CD14-positive monocyte (primary cell): ENCODE data around the gene PHC2. TPM values are rescaled to one million over a fixed set of nuclear protein-coding genes. Genes with fewer than 3 reads are reported as not detected.

Source experiments
- DNase-seq, 3 donors: peaks; one replicate each; pipeline ENCODE4 v3.0.0-alpha.2; 2011 to 2022
- H2AFZ ChIP-seq: 2 replicates; pipeline ENCODE4 v1.6.0; 2012; ENCODE audit warnings: mild to moderate bottlenecking, low read depth, low read length, inconsistent platforms; ENCODE audit not compliant: insufficient read depth, poor library complexity, severe bottlenecking
- H3K27ac ChIP-seq, 2 donors: 1 replicate in 1 of 2; 2 replicates in 1 of 2; pipeline ENCODE4 v1.5.1; 2012 to 2013; ENCODE audit warnings: low read length in 2 of 2, control low read depth in 1 of 2, inconsistent platforms in 1 of 2, low read depth in 1 of 2, mild to moderate bottlenecking in 1 of 2
- H3K27me3 ChIP-seq, 2 donors: one replicate each; pipeline versions ENCODE4 v1.6.0 to v1.6.1; 2011 to 2013; ENCODE audit warnings: low read length in 2 of 2; ENCODE audit not compliant: control insufficient read depth in 2 of 2, insufficient read depth in 2 of 2
- H3K36me3 ChIP-seq, 2 donors: replicated peaks in 1 of 2; 1 replicate in 1 of 2; 2 replicates in 1 of 2; pipeline versions ENCODE4 v1.5.1 to v1.6.1; 2012 to 2013; ENCODE audit warnings: low read length in 2 of 2, control low read depth in 1 of 2, inconsistent platforms in 1 of 2, mild to moderate bottlenecking in 1 of 2; ENCODE audit not compliant: insufficient read depth in 2 of 2, control insufficient read depth in 1 of 2
- H3K4me1 ChIP-seq, 2 donors: 1 replicate in 1 of 2; 2 replicates in 1 of 2; pipeline versions ENCODE4 v1.5.1 to v1.6.1; 2012 to 2013; ENCODE audit warnings: low read length in 2 of 2, control low read depth in 1 of 2, inconsistent platforms in 1 of 2, mild to moderate bottlenecking in 1 of 2, moderate library complexity in 1 of 2; ENCODE audit not compliant: insufficient read depth in 2 of 2, control insufficient read depth in 1 of 2
- H3K4me2 ChIP-seq: replicated peaks from 2 replicates; pipeline ENCODE3; 2012; ENCODE audit warnings: low read length, moderate library complexity, mild to moderate bottlenecking; ENCODE audit not compliant: poor library complexity, severe bottlenecking; ENCODE audit errors: extremely low read depth
- H3K4me3 ChIP-seq, 3 experiments: fragments of 200-600 bp in 1 of 3; sonication (generic) in 1 of 3; replicated peaks in 1 of 3; 1 replicate in 2 of 3; 2 replicates in 1 of 3; pipeline ENCODE4 v1.5.1; 2011 to 2013; ENCODE audit warnings: low read length in 3 of 3, mild to moderate bottlenecking in 3 of 3, control low read depth in 2 of 3, low read depth in 2 of 3, inconsistent platforms in 1 of 3, moderate library complexity in 1 of 3
- H3K79me2 ChIP-seq: 2 replicates; pipeline ENCODE4 v1.6.0; 2012; ENCODE audit warnings: mild to moderate bottlenecking, control low read depth, inconsistent platforms, low read length, moderate library complexity; ENCODE audit not compliant: insufficient read depth
- H3K9ac ChIP-seq: 2 replicates; pipeline ENCODE4 v1.6.0; 2017; ENCODE audit warnings: low read length, mild to moderate bottlenecking; ENCODE audit not compliant: insufficient read depth, poor library complexity, severe bottlenecking
- H3K9me3 ChIP-seq, 2 donors: replicated peaks in 1 of 2; 1 replicate in 1 of 2; 2 replicates in 1 of 2; pipeline versions ENCODE4 v1.5.1 to v1.6.1; 2012 to 2013; ENCODE audit warnings: low read length in 2 of 2, control low read depth in 1 of 2; ENCODE audit not compliant: control insufficient read depth in 1 of 2, insufficient read depth in 1 of 2
- H4K20me1 ChIP-seq: 2 replicates; pipeline ENCODE4 v1.6.0; 2012; ENCODE audit warnings: mild to moderate bottlenecking, low read length, control low read depth, moderate library complexity; ENCODE audit not compliant: insufficient read depth
- H3K27ac Mint-ChIP-seq, 7 donors: one replicate each; pipeline ENCODE4 v1.8.0; 2020; ENCODE audit warnings: mild to moderate bottlenecking in 7 of 7, mixed read lengths in 7 of 7, moderate library complexity in 6 of 7, inconsistent platforms in 2 of 7
- H3K27me3 Mint-ChIP-seq, 3 donors: one replicate each; pipeline ENCODE4 v1.8.0; 2021 to 2022; ENCODE audit warnings: low read depth in 3 of 3, mild to moderate bottlenecking in 3 of 3, mixed read lengths in 3 of 3, moderate library complexity in 3 of 3, inconsistent platforms in 1 of 3
- H3K36me3 Mint-ChIP-seq, 2 donors: one replicate each; pipeline ENCODE4 v1.8.0; 2020; ENCODE audit warnings: mixed read lengths in 2 of 2, inconsistent platforms in 1 of 2, mild to moderate bottlenecking in 1 of 2
- H3K4me1 Mint-ChIP-seq: one replicate; pipeline ENCODE4 v1.8.0; 2020; ENCODE audit warnings: mild to moderate bottlenecking, mixed read lengths
- H3K4me3 Mint-ChIP-seq, 2 donors: one replicate each; pipeline ENCODE4 v1.8.0; 2020; ENCODE audit warnings: mild to moderate bottlenecking in 2 of 2, mixed read lengths in 2 of 2, moderate library complexity in 1 of 2
- H3K9me3 Mint-ChIP-seq, 7 donors: one replicate each; pipeline ENCODE4 v1.8.0; 2020 to 2022; ENCODE audit warnings: mixed read lengths in 7 of 7, mild to moderate bottlenecking in 6 of 7, moderate library complexity in 6 of 7, inconsistent platforms in 2 of 7
- WGBS: methylation state at CpG from one replicate; pipeline ENCODE4 v1.1.5; 2013; ENCODE audit warnings: missing lambda C conversion rate; ENCODE audit not compliant: insufficient coverage; 5-methylcytosine and 5-hydroxymethylcytosine counted together
- intact Hi-C, 2 donors: fragments of 100-400 bp; cut with micrococcal nuclease; formaldehyde crosslinking; loops; one replicate each; pipeline versions ENCODE4 v1.15.0 to v1.15.1; 2023
- polyA plus RNA-seq, 3 donors: library from polyadenylated mRNA; depleted of rRNA in 1 of 3; unstranded in 2 of 3; stranded (reverse) in 1 of 3; fragments of 300-500 nt in 2 of 3; fragments of >200 nt in 1 of 3; fragmentation: Illumina TruSeq in 2 of 3; gene quantifications; 1 replicate in 2 of 3; 2 replicates in 1 of 3; pipeline ENCODE4 v1.2.3, GENCODE V29; 2012 to 2021
- TF ChIP-seq, protein P1 (sequence below): fragments of 200-600 bp; IDR thresholded peaks from one replicate; pipeline ENCODE4 v1.8.0; 2022; ENCODE audit warnings: antibody characterized with exemption, mild to moderate bottlenecking

Gene PHC2
- polyA plus RNA-seq, 3 donors = 18.9 to 85.3 (median 53.1) TPM

DNA sequence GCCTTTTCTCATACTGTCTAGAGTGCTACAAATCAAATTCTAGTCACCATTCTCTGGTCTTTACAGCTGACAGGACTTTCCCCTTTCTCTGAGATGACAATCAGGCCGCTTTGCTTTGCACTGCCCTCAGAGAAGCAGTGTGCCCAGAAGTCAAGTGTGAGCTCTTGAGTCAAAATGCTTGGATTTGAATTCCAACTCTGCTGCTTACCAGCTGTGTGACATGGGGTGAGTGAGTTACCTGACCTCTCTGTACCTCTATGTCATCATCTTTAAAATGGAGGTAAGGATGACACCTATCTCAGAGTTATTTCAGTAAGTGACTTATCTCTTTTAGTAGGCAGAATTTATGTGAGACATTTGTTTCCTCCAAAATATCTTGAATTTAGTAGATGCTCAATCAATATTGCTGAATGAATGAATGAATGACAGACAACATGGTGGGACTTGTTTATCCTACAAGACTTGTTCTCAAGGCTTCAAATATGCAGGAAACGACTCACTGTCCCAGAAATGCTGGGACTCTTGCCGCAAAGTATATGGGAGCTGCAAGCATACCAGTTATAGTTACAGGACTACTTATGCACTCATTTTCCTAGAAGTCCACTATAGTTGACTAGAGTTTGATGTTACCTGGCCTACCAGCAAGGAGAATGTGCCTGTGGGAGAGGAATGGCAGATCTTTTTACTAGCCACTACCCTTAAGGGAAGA is 71.9 kb downstream of the PHC2 start:
- Histone ChIP-seq H3K79me2 (no peaks in the 10 kb centered on the region), H3K9ac (no peak overlapping the region), H3K36me3 (peaks cover 3 to 9% of the 10 kb centered on the region in 2 donors), H3K4me1 (peaks cover 5 to 7% of the 10 kb centered on the region in 2 donors), H2AFZ (no peak overlapping the region), H3K27me3 (no peaks in the 10 kb centered on the region), H3K27ac (no peak overlapping the region), H4K20me1 (no peaks in the 10 kb centered on the region), H3K4me2 (no peak overlapping the region), H3K9me3 (no peaks in the 10 kb centered on the region), H3K4me3 (no peak overlapping the region)
- peaks cover 16% of the 10 kb centered on the region for H3K4me1 Mint-ChIP-seq
- H3K9me3 Mint-ChIP-seq = peaks cover 0 to 3% (median 0%) of the 10 kb centered on the region in 7 donors
- DNase-seq = no peak
- no CpG with 5 or more reads among the region's 3 CpGs for WGBS
- intact Hi-C loops = no loop called here
- peaks cover 27 to 29% of the 10 kb centered on the region in 2 donors for H3K36me3 Mint-ChIP-seq
- peaks cover 0 to 9% (median 5%) of the 10 kb centered on the region in 3 donors for H3K27me3 Mint-ChIP-seq
- H3K27ac Mint-ChIP-seq = no peak overlapping the region
- H3K4me3 Mint-ChIP-seq = no peak overlapping the region
- TF ChIP-seq, protein P1, sequence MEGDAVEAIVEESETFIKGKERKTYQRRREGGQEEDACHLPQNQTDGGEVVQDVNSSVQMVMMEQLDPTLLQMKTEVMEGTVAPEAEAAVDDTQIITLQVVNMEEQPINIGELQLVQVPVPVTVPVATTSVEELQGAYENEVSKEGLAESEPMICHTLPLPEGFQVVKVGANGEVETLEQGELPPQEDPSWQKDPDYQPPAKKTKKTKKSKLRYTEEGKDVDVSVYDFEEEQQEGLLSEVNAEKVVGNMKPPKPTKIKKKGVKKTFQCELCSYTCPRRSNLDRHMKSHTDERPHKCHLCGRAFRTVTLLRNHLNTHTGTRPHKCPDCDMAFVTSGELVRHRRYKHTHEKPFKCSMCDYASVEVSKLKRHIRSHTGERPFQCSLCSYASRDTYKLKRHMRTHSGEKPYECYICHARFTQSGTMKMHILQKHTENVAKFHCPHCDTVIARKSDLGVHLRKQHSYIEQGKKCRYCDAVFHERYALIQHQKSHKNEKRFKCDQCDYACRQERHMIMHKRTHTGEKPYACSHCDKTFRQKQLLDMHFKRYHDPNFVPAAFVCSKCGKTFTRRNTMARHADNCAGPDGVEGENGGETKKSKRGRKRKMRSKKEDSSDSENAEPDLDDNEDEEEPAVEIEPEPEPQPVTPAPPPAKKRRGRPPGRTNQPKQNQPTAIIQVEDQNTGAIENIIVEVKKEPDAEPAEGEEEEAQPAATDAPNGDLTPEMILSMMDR = no peak

DNA sequence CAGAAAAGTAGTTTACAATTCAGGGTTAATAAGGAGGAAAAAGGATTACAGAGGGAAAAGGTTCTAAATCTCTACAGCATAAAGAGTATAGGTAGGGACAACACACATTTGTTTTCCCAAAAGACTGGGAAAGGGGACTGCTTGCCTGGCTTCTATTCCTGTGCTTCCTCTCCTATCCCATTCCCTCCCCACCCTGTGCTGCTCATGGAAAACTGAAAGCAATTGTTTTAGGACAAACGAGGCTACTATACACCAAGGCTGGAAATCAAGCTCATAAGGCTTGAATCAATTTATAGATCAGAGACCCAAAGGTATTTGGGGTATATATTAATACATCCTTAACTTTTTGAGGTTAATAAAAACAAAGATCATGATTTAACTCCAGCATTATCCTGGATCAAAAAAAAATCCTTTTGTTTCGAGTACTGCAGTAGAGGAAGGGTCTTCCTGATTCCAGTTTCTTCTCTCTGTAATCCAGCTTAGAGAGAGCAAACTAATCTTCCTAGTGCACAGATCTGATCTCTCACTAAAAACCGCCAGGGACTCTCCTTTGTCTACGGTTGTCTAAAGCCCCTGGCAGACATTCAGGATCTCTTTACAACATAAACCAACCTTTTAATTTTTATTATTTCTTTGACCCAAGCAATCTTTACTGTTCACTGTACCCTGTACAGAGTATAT is 72.6 kb downstream of the PHC2 start:
- H3K79me2 ChIP-seq = no peaks in the 10 kb centered on the region
- WGBS = 83% methylated on average over 2 of the region's 4 CpGs
- peak overlapping the region in 1 of 7 donors; percentile 9 for H3K27ac Mint-ChIP-seq
- no peak overlapping the region for H3K27ac ChIP-seq
- H3K4me1 Mint-ChIP-seq = peaks cover 16% of the 10 kb centered on the region
- no peaks in the 10 kb centered on the region for H4K20me1 ChIP-seq
- peaks cover 3 to 12% of the 10 kb centered on the region in 2 donors for H3K36me3 ChIP-seq
- no peak overlapping the region for H3K4me3 Mint-ChIP-seq
- no peak overlapping the region for H3K4me2 ChIP-seq
- peaks cover 31 to 36% of the 10 kb centered on the region in 2 donors for H3K36me3 Mint-ChIP-seq
- H3K9ac ChIP-seq = no peak overlapping the region
- H3K9me3 Mint-ChIP-seq = peaks cover 0 to 3% (median 0%) of the 10 kb centered on the region in 7 donors
- intact Hi-C loops = no loop called here
- peaks cover 0 to 9% (median 7%) of the 10 kb centered on the region in 3 donors for H3K27me3 Mint-ChIP-seq
- TF ChIP-seq, protein P1 = no peak
- no peak overlapping the region for H3K4me3 ChIP-seq
- peaks cover 5 to 7% of the 10 kb centered on the region in 2 donors for H3K4me1 ChIP-seq
- H3K9me3 ChIP-seq = no peaks in the 10 kb centered on the region
- DNase-seq = no peak
- H2AFZ ChIP-seq = no peak overlapping the region
- no peaks in the 10 kb centered on the region for H3K27me3 ChIP-seq
